Activated CD8-positive, alpha-beta T cell treated with anti-CD3 and anti-CD28 coated beads for 36 hours (primary cell): ENCODE measurements around the gene KRT14. TPM values are rescaled to one million over a fixed set of nuclear protein-coding genes. Genes with fewer than 3 reads are reported as not detected.

Experiments
- ATAC-seq: fragments of 200-7000 bp; cut with Tn5 transposase; one replicate; pipeline ENCODE4 v1.10.0; 2021; ENCODE audit warnings: mild to moderate bottlenecking, moderate library complexity
- CTCF ChIA-PET: fragments of 350-600 bp; sonication (Branson Sonifier 250); formaldehyde crosslinking; loops from one replicate; lab custom pipeline; 2021; ENCODE audit warnings: antibody characterized with exemption; lab: Charles Lee
- POLR2A ChIA-PET: fragments of 350-600 bp; sonication (Branson Sonifier 250); formaldehyde crosslinking; loops from one replicate; lab custom pipeline; 2021; ENCODE audit warnings: antibody characterized with exemption; lab: Charles Lee
- DNase-seq: peaks from one replicate; pipeline ENCODE4 v3.0.0-alpha.2; 2020
- H3K27ac Mint-ChIP-seq: one replicate; pipeline ENCODE4 v1.8.0; 2021; ENCODE audit warnings: mild to moderate bottlenecking, mixed read lengths
- H3K27me3 Mint-ChIP-seq: one replicate; pipeline ENCODE4 v1.8.0; 2021; ENCODE audit warnings: mixed read lengths
- H3K36me3 Mint-ChIP-seq: one replicate; pipeline ENCODE4 v1.8.0; 2021; ENCODE audit warnings: low read depth, mixed read lengths
- H3K4me1 Mint-ChIP-seq: one replicate; pipeline ENCODE4 v1.8.0; 2021; ENCODE audit warnings: low read depth, mixed read lengths
- H3K4me3 Mint-ChIP-seq: one replicate; pipeline ENCODE4 v1.8.0; 2021; ENCODE audit warnings: mild to moderate bottlenecking, moderate library complexity, mixed read lengths
- H3K9me3 Mint-ChIP-seq: one replicate; pipeline ENCODE4 v1.8.0; 2021; ENCODE audit warnings: mixed read lengths
- CTCF ChIP-seq: fragments of 200-600 bp; IDR thresholded peaks from one replicate; pipeline ENCODE4 v1.8.0; 2022; ENCODE audit warnings: antibody characterized with exemption, mild to moderate bottlenecking
- intact Hi-C: fragments of 100-400 bp; cut with micrococcal nuclease; formaldehyde crosslinking; loops from one replicate; pipeline ENCODE4 v1.10.0; 2022
- total RNA-seq, 2 experiments: library from RNA; stranded (reverse); gene quantifications; one replicate each; pipeline ENCODE4 v1.2.3, GENCODE V29; 2021

Gene KRT14
- total RNA-seq, 2 experiments from 2014 or later = not detected

GRCh38 chr17:41599680-41600079 is 13.0 kb upstream of the KRT14 start:
- Mint-ChIP-seq H3K27ac (no peak overlapping the region), H3K9me3 (no peaks in the 10 kb centered on the region), H3K4me1 (no peaks in the 10 kb centered on the region), H3K4me3 (no peak overlapping the region), H3K36me3 (no peaks in the 10 kb centered on the region), H3K27me3 (peaks cover 2% of the 10 kb centered on the region)
- CTCF ChIA-PET = no interaction called here
- no peak for DNase-seq
- ATAC-seq = no peak
- no peak for TF ChIP-seq CTCF
- intact Hi-C loops = no loop called here
- POLR2A ChIA-PET = interaction anchor here (0.6 kb wide), 1 partner anchor 22 kb away, joined by 4 read pairs; no protein-coding TSS in a partner anchor

GRCh38 chr17:41595585-41595984 is 8.9 kb upstream of the KRT14 start:
- Mint-ChIP-seq H3K27me3 (peaks cover 8% of the 10 kb centered on the region), H3K4me1 (no peaks in the 10 kb centered on the region), H3K36me3 (no peaks in the 10 kb centered on the region), H3K4me3 (no peak overlapping the region), H3K9me3 (no peaks in the 10 kb centered on the region), H3K27ac (no peak overlapping the region)
- POLR2A ChIA-PET = no interaction called here
- DNase-seq = no peak
- TF ChIP-seq CTCF = no peak
- CTCF ChIA-PET = interaction anchor here (2.1 kb wide), 1 partner anchor 47 kb away, joined by 8 read pairs; no protein-coding TSS in a partner anchor
- intact Hi-C loops = no loop called here
- no peak for ATAC-seq

GRCh38 chr17:41594363-41594915 is 7.7 kb upstream of the KRT14 start:
- POLR2A ChIA-PET = no interaction called here
- TF ChIP-seq CTCF = no peak
- intact Hi-C loops = no loop called here
- H3K4me3 Mint-ChIP-seq = no peak overlapping the region
- H3K36me3 Mint-ChIP-seq = no peaks in the 10 kb centered on the region
- no peak overlapping the region for H3K27ac Mint-ChIP-seq
- H3K27me3 Mint-ChIP-seq = peaks cover 11% of the 10 kb centered on the region
- no peaks in the 10 kb centered on the region for H3K9me3 Mint-ChIP-seq
- ATAC-seq (no peak), DNase-seq (no peak)
- CTCF ChIA-PET = interaction anchor here (1.2 to 2.3 kb wide), 3 partner anchors 45 to 69 kb away, joined by 3 to 12 read pairs (median 7); no protein-coding TSS in a partner anchor
- H3K4me1 Mint-ChIP-seq = no peaks in the 10 kb centered on the region

GRCh38 chr17:41593306-41593981 is 6.7 kb upstream of the KRT14 start:
- CTCF ChIA-PET = interaction anchor here (1.3 to 2.3 kb wide), 3 partner anchors 55 to 89 kb away, joined by 3 to 12 read pairs (median 7); no protein-coding TSS in a partner anchor
- no peak overlapping the region for H3K27ac Mint-ChIP-seq
- H3K27me3 Mint-ChIP-seq = peaks cover 11% of the 10 kb centered on the region
- DNase-seq (no peak), ATAC-seq (no peak)
- no peak overlapping the region for H3K4me3 Mint-ChIP-seq
- no peaks in the 10 kb centered on the region for H3K9me3 Mint-ChIP-seq
- intact Hi-C loops = no loop called here
- POLR2A ChIA-PET = no interaction called here
- no peaks in the 10 kb centered on the region for H3K4me1 Mint-ChIP-seq
- H3K36me3 Mint-ChIP-seq = no peaks in the 10 kb centered on the region
- no peak for TF ChIP-seq CTCF
